GM23338 (cell line): ENCODE results near the gene MAP2K5.

Experiments used
- CREB1 ChIP-seq: fragments of 250-450 bp; sonication (Bioruptor Pico); IDR thresholded peaks from 2 replicates; pipeline ENCODE4 v1.5.0; 2020; ENCODE audit warnings: low read depth, mild to moderate bottlenecking, moderate library complexity
- EZH2 ChIP-seq: fragments of 200-600 bp; sonication (generic); IDR thresholded peaks from one replicate; pipeline ENCODE4 v1.8.0; 2017; ENCODE audit warnings: antibody characterized with exemption, mild to moderate bottlenecking, low read depth; ENCODE audit not compliant: unreplicated experiment
- EZH2phosphoT487 ChIP-seq: fragments of 200-600 bp; sonication (generic); IDR thresholded peaks from one replicate; pipeline ENCODE4 v1.8.1; 2018; ENCODE audit warnings: antibody characterized with exemption; ENCODE audit not compliant: unreplicated experiment
- JUNB ChIP-seq: IDR thresholded peaks from one replicate; pipeline ENCODE4 v1.6.1; 2016; ENCODE audit warnings: antibody characterized with exemption; ENCODE audit not compliant: unreplicated experiment
- NANOG ChIP-seq: IDR thresholded peaks from 2 replicates; pipeline ENCODE4 v1.6.1; 2016; ENCODE audit warnings: antibody characterized with exemption, borderline replicate concordance
- POLR2AphosphoS5 ChIP-seq: IDR thresholded peaks from 2 replicates; pipeline ENCODE4 v1.6.1; 2016; ENCODE audit warnings: antibody characterized with exemption, low read depth
- ZNF114 ChIP-seq: fragments of 250-450 bp; sonication (Bioruptor Pico); IDR thresholded peaks from 2 replicates; pipeline ENCODE4 v1.5.0; 2020; ENCODE audit warnings: mild to moderate bottlenecking, moderate library complexity
- ZNF331 ChIP-seq: fragments of 250-450 bp; sonication (Bioruptor Pico); IDR thresholded peaks from 2 replicates; pipeline ENCODE4 v1.5.0; 2020; ENCODE audit warnings: low read depth, mild to moderate bottlenecking, moderate library complexity
- TF ChIP-seq, protein P1 (sequence below), 2 experiments: fragments of 200-600 bp in 1 of 2; sonication (generic) in 1 of 2; conservative IDR thresholded peaks; 2 replicates each; pipeline versions ENCODE4 v1.5.1 to v1.6.1; 2016 to 2017; ENCODE audit warnings: antibody characterized with exemption in 2 of 2, low read depth in 2 of 2, mild to moderate bottlenecking in 2 of 2, moderate library complexity in 1 of 2
- TF ChIP-seq, protein P2 (sequence below): IDR thresholded peaks from one replicate; pipeline ENCODE4 v1.6.1; 2018; ENCODE audit warnings: antibody characterized with exemption; ENCODE audit not compliant: unreplicated experiment
- TF ChIP-seq, protein P3 (sequence below): IDR thresholded peaks from 2 replicates; pipeline ENCODE4 v1.6.1; 2016; ENCODE audit warnings: antibody characterized with exemption
- TF ChIP-seq, protein P4 (sequence below): fragments of 250-450 bp; sonication (Bioruptor Pico); IDR thresholded peaks from 2 replicates; pipeline ENCODE4 v1.5.0; 2020; ENCODE audit warnings: mild to moderate bottlenecking, moderate library complexity

DNA sequence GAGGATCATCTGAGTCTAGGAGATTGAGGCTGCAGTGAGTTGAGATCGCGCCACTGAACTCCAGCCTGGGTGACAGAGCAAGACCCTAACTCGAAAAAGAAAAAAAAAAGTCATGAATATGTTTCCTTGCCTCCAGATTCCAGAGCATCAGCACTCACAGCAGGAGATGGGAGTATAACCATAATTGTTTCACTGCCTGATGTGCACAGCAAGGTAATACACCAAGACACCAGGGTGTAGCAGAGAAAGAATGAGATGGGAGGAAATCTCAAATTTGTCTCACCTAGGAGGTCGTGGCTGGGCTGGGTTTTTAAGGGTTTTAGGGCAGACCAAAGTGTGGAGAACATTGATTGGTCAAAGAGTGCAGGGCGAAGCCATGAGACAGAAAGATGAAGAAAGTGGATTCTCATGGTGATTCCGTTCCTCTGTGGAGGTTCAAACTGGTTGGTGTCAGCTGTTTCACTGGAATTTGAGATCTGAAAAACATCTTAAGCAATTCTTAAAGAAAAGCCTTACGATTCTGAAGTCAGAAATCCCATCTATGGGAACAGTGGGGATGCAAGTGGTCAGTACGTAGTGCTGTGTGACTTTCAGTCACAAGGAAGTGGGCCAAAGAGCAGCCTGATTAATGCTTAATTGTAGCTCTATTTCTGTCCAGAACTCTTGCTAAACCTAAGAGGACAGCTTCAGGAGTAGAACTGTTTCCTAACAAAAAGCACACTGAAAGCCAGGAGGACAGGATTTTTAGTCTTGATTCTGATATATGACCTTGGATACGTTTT lies 29.4 kb upstream of the MAP2K5 start:
- TF ChIP-seq, protein P1, sequence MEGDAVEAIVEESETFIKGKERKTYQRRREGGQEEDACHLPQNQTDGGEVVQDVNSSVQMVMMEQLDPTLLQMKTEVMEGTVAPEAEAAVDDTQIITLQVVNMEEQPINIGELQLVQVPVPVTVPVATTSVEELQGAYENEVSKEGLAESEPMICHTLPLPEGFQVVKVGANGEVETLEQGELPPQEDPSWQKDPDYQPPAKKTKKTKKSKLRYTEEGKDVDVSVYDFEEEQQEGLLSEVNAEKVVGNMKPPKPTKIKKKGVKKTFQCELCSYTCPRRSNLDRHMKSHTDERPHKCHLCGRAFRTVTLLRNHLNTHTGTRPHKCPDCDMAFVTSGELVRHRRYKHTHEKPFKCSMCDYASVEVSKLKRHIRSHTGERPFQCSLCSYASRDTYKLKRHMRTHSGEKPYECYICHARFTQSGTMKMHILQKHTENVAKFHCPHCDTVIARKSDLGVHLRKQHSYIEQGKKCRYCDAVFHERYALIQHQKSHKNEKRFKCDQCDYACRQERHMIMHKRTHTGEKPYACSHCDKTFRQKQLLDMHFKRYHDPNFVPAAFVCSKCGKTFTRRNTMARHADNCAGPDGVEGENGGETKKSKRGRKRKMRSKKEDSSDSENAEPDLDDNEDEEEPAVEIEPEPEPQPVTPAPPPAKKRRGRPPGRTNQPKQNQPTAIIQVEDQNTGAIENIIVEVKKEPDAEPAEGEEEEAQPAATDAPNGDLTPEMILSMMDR (conservative IDR thresholded peaks at IDR 0.05; ENCODE audit: low read depth in 2 of 2), result no peak
- TF ChIP-seq, protein P2, sequence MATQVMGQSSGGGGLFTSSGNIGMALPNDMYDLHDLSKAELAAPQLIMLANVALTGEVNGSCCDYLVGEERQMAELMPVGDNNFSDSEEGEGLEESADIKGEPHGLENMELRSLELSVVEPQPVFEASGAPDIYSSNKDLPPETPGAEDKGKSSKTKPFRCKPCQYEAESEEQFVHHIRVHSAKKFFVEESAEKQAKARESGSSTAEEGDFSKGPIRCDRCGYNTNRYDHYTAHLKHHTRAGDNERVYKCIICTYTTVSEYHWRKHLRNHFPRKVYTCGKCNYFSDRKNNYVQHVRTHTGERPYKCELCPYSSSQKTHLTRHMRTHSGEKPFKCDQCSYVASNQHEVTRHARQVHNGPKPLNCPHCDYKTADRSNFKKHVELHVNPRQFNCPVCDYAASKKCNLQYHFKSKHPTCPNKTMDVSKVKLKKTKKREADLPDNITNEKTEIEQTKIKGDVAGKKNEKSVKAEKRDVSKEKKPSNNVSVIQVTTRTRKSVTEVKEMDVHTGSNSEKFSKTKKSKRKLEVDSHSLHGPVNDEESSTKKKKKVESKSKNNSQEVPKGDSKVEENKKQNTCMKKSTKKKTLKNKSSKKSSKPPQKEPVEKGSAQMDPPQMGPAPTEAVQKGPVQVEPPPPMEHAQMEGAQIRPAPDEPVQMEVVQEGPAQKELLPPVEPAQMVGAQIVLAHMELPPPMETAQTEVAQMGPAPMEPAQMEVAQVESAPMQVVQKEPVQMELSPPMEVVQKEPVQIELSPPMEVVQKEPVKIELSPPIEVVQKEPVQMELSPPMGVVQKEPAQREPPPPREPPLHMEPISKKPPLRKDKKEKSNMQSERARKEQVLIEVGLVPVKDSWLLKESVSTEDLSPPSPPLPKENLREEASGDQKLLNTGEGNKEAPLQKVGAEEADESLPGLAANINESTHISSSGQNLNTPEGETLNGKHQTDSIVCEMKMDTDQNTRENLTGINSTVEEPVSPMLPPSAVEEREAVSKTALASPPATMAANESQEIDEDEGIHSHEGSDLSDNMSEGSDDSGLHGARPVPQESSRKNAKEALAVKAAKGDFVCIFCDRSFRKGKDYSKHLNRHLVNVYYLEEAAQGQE, result no peak
- TF ChIP-seq POLR2AphosphoS5, result no peak
- TF ChIP-seq EZH2, result no peak
- no peak for TF ChIP-seq JUNB
- TF ChIP-seq, protein P3, sequence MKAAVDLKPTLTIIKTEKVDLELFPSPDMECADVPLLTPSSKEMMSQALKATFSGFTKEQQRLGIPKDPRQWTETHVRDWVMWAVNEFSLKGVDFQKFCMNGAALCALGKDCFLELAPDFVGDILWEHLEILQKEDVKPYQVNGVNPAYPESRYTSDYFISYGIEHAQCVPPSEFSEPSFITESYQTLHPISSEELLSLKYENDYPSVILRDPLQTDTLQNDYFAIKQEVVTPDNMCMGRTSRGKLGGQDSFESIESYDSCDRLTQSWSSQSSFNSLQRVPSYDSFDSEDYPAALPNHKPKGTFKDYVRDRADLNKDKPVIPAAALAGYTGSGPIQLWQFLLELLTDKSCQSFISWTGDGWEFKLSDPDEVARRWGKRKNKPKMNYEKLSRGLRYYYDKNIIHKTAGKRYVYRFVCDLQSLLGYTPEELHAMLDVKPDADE, result no peak
- TF ChIP-seq CREB1 (CRISPR knock-in tag), result no peak
- no peak for TF ChIP-seq EZH2phosphoT487
- no peak for TF ChIP-seq ZNF114 (CRISPR knock-in tag)
- no peak for TF ChIP-seq ZNF331
- TF ChIP-seq, protein P4, sequence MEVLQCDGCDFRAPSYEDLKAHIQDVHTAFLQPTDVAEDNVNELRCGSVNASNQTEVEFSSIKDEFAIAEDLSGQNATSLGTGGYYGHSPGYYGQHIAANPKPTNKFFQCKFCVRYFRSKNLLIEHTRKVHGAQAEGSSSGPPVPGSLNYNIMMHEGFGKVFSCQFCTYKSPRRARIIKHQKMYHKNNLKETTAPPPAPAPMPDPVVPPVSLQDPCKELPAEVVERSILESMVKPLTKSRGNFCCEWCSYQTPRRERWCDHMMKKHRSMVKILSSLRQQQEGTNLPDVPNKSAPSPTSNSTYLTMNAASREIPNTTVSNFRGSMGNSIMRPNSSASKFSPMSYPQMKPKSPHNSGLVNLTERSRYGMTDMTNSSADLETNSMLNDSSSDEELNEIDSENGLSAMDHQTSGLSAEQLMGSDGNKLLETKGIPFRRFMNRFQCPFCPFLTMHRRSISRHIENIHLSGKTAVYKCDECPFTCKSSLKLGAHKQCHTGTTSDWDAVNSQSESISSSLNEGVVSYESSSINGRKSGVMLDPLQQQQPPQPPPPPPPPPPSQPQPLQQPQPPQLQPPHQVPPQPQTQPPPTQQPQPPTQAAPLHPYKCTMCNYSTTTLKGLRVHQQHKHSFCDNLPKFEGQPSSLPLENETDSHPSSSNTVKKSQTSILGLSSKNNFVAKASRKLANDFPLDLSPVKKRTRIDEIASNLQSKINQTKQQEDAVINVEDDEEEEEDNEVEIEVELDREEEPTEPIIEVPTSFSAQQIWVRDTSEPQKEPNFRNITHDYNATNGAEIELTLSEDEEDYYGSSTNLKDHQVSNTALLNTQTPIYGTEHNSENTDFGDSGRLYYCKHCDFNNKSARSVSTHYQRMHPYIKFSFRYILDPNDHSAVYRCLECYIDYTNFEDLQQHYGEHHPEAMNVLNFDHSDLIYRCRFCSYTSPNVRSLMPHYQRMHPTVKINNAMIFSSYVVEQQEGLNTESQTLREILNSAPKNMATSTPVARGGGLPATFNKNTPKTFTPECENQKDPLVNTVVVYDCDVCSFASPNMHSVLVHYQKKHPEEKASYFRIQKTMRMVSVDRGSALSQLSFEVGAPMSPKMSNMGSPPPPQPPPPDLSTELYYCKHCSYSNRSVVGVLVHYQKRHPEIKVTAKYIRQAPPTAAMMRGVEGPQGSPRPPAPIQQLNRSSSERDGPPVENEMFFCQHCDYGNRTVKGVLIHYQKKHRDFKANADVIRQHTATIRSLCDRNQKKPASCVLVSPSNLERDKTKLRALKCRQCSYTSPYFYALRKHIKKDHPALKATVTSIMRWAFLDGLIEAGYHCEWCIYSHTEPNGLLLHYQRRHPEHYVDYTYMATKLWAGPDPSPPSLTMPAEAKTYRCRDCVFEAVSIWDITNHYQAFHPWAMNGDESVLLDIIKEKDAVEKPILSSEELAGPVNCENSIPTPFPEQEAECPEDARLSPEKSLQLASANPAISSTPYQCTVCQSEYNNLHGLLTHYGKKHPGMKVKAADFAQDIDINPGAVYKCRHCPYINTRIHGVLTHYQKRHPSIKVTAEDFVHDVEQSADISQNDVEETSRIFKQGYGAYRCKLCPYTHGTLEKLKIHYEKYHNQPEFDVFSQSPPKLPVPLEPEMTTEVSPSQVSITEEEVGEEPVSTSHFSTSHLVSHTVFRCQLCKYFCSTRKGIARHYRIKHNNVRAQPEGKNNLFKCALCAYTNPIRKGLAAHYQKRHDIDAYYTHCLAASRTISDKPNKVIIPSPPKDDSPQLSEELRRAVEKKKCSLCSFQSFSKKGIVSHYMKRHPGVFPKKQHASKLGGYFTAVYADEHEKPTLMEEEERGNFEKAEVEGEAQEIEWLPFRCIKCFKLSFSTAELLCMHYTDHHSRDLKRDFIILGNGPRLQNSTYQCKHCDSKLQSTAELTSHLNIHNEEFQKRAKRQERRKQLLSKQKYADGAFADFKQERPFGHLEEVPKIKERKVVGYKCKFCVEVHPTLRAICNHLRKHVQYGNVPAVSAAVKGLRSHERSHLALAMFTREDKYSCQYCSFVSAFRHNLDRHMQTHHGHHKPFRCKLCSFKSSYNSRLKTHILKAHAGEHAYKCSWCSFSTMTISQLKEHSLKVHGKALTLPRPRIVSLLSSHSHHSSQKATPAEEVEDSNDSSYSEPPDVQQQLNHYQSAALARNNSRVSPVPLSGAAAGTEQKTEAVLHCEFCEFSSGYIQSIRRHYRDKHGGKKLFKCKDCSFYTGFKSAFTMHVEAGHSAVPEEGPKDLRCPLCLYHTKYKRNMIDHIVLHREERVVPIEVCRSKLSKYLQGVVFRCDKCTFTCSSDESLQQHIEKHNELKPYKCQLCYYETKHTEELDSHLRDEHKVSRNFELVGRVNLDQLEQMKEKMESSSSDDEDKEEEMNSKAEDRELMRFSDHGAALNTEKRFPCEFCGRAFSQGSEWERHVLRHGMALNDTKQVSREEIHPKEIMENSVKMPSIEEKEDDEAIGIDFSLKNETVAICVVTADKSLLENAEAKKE (CRISPR knock-in tag), result no peak
- no peak for TF ChIP-seq NANOG
